ENCODE data around the gene PCDHGB3.
A peak's percentile ranks its signal among the peaks of the same experiment; 100 is the strongest.

PCDHGB3 gene

GRCh38 chr5:141359790-141360426 is 10.1 kb upstream of the PCDHGB3 start, which contains the start of gene PCDHGB2:
Gene PCDHGB2, plus strand, starts transcription at chr5:141359994. Its CDS starts 142 bp downstream, at chr5:141360136.
- Histone ChIP-seq H3K36me3 (ENCODE audit: control insufficient read depth in 1 of 2, insufficient read depth in 2 of 2, low read length in 2 of 2) (no peaks in the 10 kb centered on the region), H3K27me3 (ENCODE audit: control insufficient read depth in 1 of 2, insufficient read depth in 2 of 2, low read length in 2 of 2) (no peaks in the 10 kb centered on the region), H3K9me3 (ENCODE audit: control insufficient read depth in 1 of 2, low read length in 2 of 2) (peaks cover 39 to 49% of the 10 kb centered on the region in 2 donors), H3K4me3 (ENCODE audit: low read depth in 1 of 2, low read length in 2 of 2) (peak within 1 kb of the TSS; percentile 52 to 66), H3K27ac (ENCODE audit: low read depth, low read length) (no peak within 1 kb of the TSS), H3K9ac (ENCODE audit: low read depth in 1 of 2, low read length in 2 of 2) (no peak within 1 kb of the TSS), H3K4me1 (ENCODE audit: control insufficient read depth in 1 of 2, insufficient read depth in 2 of 2, low read length in 2 of 2) (no peaks in the 10 kb centered on the region)

- no peaks in the 10 kb centered on the region for H3K4me1 ChIP-seq (ENCODE audit: control insufficient read depth in 1 of 2, insufficient read depth in 2 of 2, low read length in 2 of 2)
- no peaks in the 10 kb centered on the region for H3K36me3 ChIP-seq (ENCODE audit: control insufficient read depth in 1 of 2, insufficient read depth in 2 of 2, low read length in 2 of 2)
- H3K27ac ChIP-seq (ENCODE audit: low read depth, low read length): no peak overlapping the region
- H3K9ac ChIP-seq (ENCODE audit: low read depth in 1 of 2, low read length in 2 of 2): no peak overlapping the region
- peaks cover 42 to 50% of the 10 kb centered on the region in 2 donors for H3K9me3 ChIP-seq (ENCODE audit: control insufficient read depth in 1 of 2, low read length in 2 of 2)
- no peaks in the 10 kb centered on the region for H3K27me3 ChIP-seq (ENCODE audit: control insufficient read depth in 1 of 2, insufficient read depth in 2 of 2, low read length in 2 of 2)
- peak overlapping the region in 1 of 2 donors; percentile 66 for H3K4me3 ChIP-seq (ENCODE audit: low read depth in 1 of 2, low read length in 2 of 2)
These were observed 9.4 kb upstream of the PCDHGB3 start for GRCh38 chr5:141360685-141361084.

GRCh38 chr5:141362719-141363118 is 7.3 kb upstream of the PCDHGB3 start:
- H3K27me3 ChIP-seq (ENCODE audit: control insufficient read depth in 1 of 2, insufficient read depth in 2 of 2, low read length in 2 of 2): no peaks in the 10 kb centered on the region
- H3K4me1 ChIP-seq (ENCODE audit: control insufficient read depth in 1 of 2, insufficient read depth in 2 of 2, low read length in 2 of 2): no peaks in the 10 kb centered on the region
- H3K4me3 ChIP-seq (ENCODE audit: low read depth in 1 of 2, low read length in 2 of 2): no peak overlapping the region
- peaks cover 31 to 43% of the 10 kb centered on the region in 2 donors for H3K9me3 ChIP-seq (ENCODE audit: control insufficient read depth in 1 of 2, low read length in 2 of 2)
- H3K27ac ChIP-seq (ENCODE audit: low read depth, low read length): no peak overlapping the region
- H3K9ac ChIP-seq (ENCODE audit: low read depth in 1 of 2, low read length in 2 of 2): no peak overlapping the region
- H3K36me3 ChIP-seq (ENCODE audit: control insufficient read depth in 1 of 2, insufficient read depth in 2 of 2, low read length in 2 of 2): no peaks in the 10 kb centered on the region

GRCh38 chr5:141363952-141364660 is 5.9 kb upstream of the PCDHGB3 start, which contains the start of gene PCDHGA5:
Gene PCDHGA5, plus strand, starts transcription at chr5:141364162. Its CDS starts 169 bp downstream, at chr5:141364331.
- no peak within 1 kb of the TSS for H3K4me3 ChIP-seq (ENCODE audit: low read depth in 1 of 2, low read length in 2 of 2)
- H3K27ac ChIP-seq (ENCODE audit: low read depth, low read length): no peak within 1 kb of the TSS
- H3K36me3 ChIP-seq (ENCODE audit: control insufficient read depth in 1 of 2, insufficient read depth in 2 of 2, low read length in 2 of 2): no peaks in the 10 kb centered on the region
- no peaks in the 10 kb centered on the region for H3K27me3 ChIP-seq (ENCODE audit: control insufficient read depth in 1 of 2, insufficient read depth in 2 of 2, low read length in 2 of 2)
- no peaks in the 10 kb centered on the region for H3K4me1 ChIP-seq (ENCODE audit: control insufficient read depth in 1 of 2, insufficient read depth in 2 of 2, low read length in 2 of 2)
- no peak within 1 kb of the TSS for H3K9ac ChIP-seq (ENCODE audit: low read depth in 1 of 2, low read length in 2 of 2)
- H3K9me3 ChIP-seq (ENCODE audit: control insufficient read depth in 1 of 2, low read length in 2 of 2): peaks cover 31 to 43% of the 10 kb centered on the region in 2 donors

- no peak overlapping the region for H3K9ac ChIP-seq (ENCODE audit: low read depth in 1 of 2, low read length in 2 of 2)
- peaks cover 0 to 5% of the 10 kb centered on the region in 2 donors for H3K27me3 ChIP-seq (ENCODE audit: control insufficient read depth in 1 of 2, insufficient read depth in 2 of 2, low read length in 2 of 2)
- H3K9me3 ChIP-seq (ENCODE audit: control insufficient read depth in 1 of 2, low read length in 2 of 2): peaks cover 34 to 38% of the 10 kb centered on the region in 2 donors
- H3K4me1 ChIP-seq (ENCODE audit: control insufficient read depth in 1 of 2, insufficient read depth in 2 of 2, low read length in 2 of 2): no peaks in the 10 kb centered on the region
- H3K4me3 ChIP-seq (ENCODE audit: low read depth in 1 of 2, low read length in 2 of 2): no peak overlapping the region
- no peak overlapping the region for H3K27ac ChIP-seq (ENCODE audit: low read depth, low read length)
- H3K36me3 ChIP-seq (ENCODE audit: control insufficient read depth in 1 of 2, insufficient read depth in 2 of 2, low read length in 2 of 2): no peaks in the 10 kb centered on the region
These were observed 3.8 kb upstream of the PCDHGB3 start for GRCh38 chr5:141366016-141366896.

- Histone ChIP-seq H3K27me3 (ENCODE audit: control insufficient read depth in 1 of 2, insufficient read depth in 2 of 2, low read length in 2 of 2) (peaks cover 0 to 5% of the 10 kb centered on the region in 2 donors), H3K4me1 (ENCODE audit: control insufficient read depth in 1 of 2, insufficient read depth in 2 of 2, low read length in 2 of 2) (no peaks in the 10 kb centered on the region), H3K27ac (ENCODE audit: low read depth, low read length) (no peak overlapping the region), H3K36me3 (ENCODE audit: control insufficient read depth in 1 of 2, insufficient read depth in 2 of 2, low read length in 2 of 2) (no peaks in the 10 kb centered on the region), H3K9ac (ENCODE audit: low read depth in 1 of 2, low read length in 2 of 2) (no peak overlapping the region), H3K9me3 (ENCODE audit: control insufficient read depth in 1 of 2, low read length in 2 of 2) (peaks cover 40 to 47% of the 10 kb centered on the region in 2 donors), H3K4me3 (ENCODE audit: low read depth in 1 of 2, low read length in 2 of 2) (peak overlapping the region in 1 of 2 donors; percentile 21)
These were observed 1.8 kb downstream of the PCDHGB3 start for GRCh38 chr5:141371572-141372475.

GRCh38 chr5:141373673-141374317 is 3.8 kb downstream of the PCDHGB3 start, which contains the start of gene PCDHGA6:
Gene PCDHGA6, plus strand, starts transcription at chr5:141373891. Its CDS starts 193 bp downstream, at chr5:141374084.
- H3K9me3 ChIP-seq (ENCODE audit: control insufficient read depth in 1 of 2, low read length in 2 of 2): peaks cover 40 to 49% of the 10 kb centered on the region in 2 donors
- H3K27ac ChIP-seq (ENCODE audit: low read depth, low read length): no peak within 1 kb of the TSS
- peaks cover 0 to 5% of the 10 kb centered on the region in 2 donors for H3K27me3 ChIP-seq (ENCODE audit: control insufficient read depth in 1 of 2, insufficient read depth in 2 of 2, low read length in 2 of 2)
- peak within 1 kb of the TSS in 1 of 2 donors; percentile 43 for H3K4me3 ChIP-seq (ENCODE audit: low read depth in 1 of 2, low read length in 2 of 2)
- no peak within 1 kb of the TSS for H3K9ac ChIP-seq (ENCODE audit: low read depth in 1 of 2, low read length in 2 of 2)
- H3K4me1 ChIP-seq (ENCODE audit: control insufficient read depth in 1 of 2, insufficient read depth in 2 of 2, low read length in 2 of 2): no peaks in the 10 kb centered on the region
- no peaks in the 10 kb centered on the region for H3K36me3 ChIP-seq (ENCODE audit: control insufficient read depth in 1 of 2, insufficient read depth in 2 of 2, low read length in 2 of 2)

GRCh38 chr5:141374627-141375026 is 4.6 kb downstream of the PCDHGB3 start:
- Histone ChIP-seq H3K9me3 (ENCODE audit: control insufficient read depth in 1 of 2, low read length in 2 of 2) (peaks cover 40 to 49% of the 10 kb centered on the region in 2 donors), H3K4me1 (ENCODE audit: control insufficient read depth in 1 of 2, insufficient read depth in 2 of 2, low read length in 2 of 2) (no peaks in the 10 kb centered on the region), H3K9ac (ENCODE audit: low read depth in 1 of 2, low read length in 2 of 2) (no peak overlapping the region), H3K27ac (ENCODE audit: low read depth, low read length) (no peak overlapping the region), H3K36me3 (ENCODE audit: control insufficient read depth in 1 of 2, insufficient read depth in 2 of 2, low read length in 2 of 2) (no peaks in the 10 kb centered on the region), H3K4me3 (ENCODE audit: low read depth in 1 of 2, low read length in 2 of 2) (no peak overlapping the region), H3K27me3 (ENCODE audit: control insufficient read depth in 1 of 2, insufficient read depth in 2 of 2, low read length in 2 of 2) (peaks cover 0 to 5% of the 10 kb centered on the region in 2 donors)

All from duodenal mucosa (tissue), 2 donors.